Putamen (tissue), 1 donor: ENCODE measurements around the gene LEMD3.

Experiments
- DNase-seq: peaks from one replicate; pipeline ENCODE4 v3.0.0-alpha.2; 2016; ENCODE audit warnings: low spot score

LEMD3 gene

GRCh38 chr12:65170209-65170881 lies 962 bp downstream of the LEMD3 start:
- peak; percentile 21 for DNase-seq

GRCh38 chr12:65171073-65171472 lies 1.7 kb downstream of the LEMD3 start:
- no peak for DNase-seq

GRCh38 chr12:65171870-65172269 lies 2.5 kb downstream of the LEMD3 start:
- DNase-seq = no peak

GRCh38 chr12:65175385-65175784 lies 6.0 kb downstream of the LEMD3 start:
- DNase-seq = no peak

- no peak for DNase-seq
These were observed 12.8 kb downstream of the LEMD3 start for GRCh38 chr12:65182012-65182739.

- no peak for DNase-seq
These were observed 14.9 kb downstream of the LEMD3 start for GRCh38 chr12:65184176-65184857.

- DNase-seq = no peak
These were observed 15.5 kb downstream of the LEMD3 start for GRCh38 chr12:65184858-65185229.

GRCh38 chr12:65187665-65188064 lies 18.3 kb downstream of the LEMD3 start:
- no peak for DNase-seq

- no peak for DNase-seq
These were observed 18.9 kb downstream of the LEMD3 start for GRCh38 chr12:65188179-65188701.

- DNase-seq = no peak
These were observed 19.8 kb downstream of the LEMD3 start for GRCh38 chr12:65189028-65189718.

- DNase-seq = no peak
These were observed 23.7 kb downstream of the LEMD3 start for GRCh38 chr12:65192963-65193516.

GRCh38 chr12:65194949-65195348 lies 25.6 kb downstream of the LEMD3 start:
- DNase-seq = no peak

GRCh38 chr12:65195387-65196055 lies 26.1 kb downstream of the LEMD3 start:
- DNase-seq = no peak

GRCh38 chr12:65196762-65197567 lies 27.6 kb downstream of the LEMD3 start:
- DNase-seq = no peak

GRCh38 chr12:65199604-65200003 lies 30.2 kb downstream of the LEMD3 start:
- no peak for DNase-seq

- DNase-seq = no peak
These were observed 30.8 kb downstream of the LEMD3 start for GRCh38 chr12:65200007-65200665.

- DNase-seq = no peak
These were observed 34.0 kb downstream of the LEMD3 start for GRCh38 chr12:65203376-65203775.

GRCh38 chr12:65204886-65205525 lies 35.6 kb downstream of the LEMD3 start:
- no peak for DNase-seq

- DNase-seq = no peak
These were observed 36.5 kb downstream of the LEMD3 start for GRCh38 chr12:65205886-65206285.

- DNase-seq = no peak
These were observed 38.7 kb downstream of the LEMD3 start for GRCh38 chr12:65208125-65208524.
